HCT116 (cell line): ENCODE results near the gene CLPX.

Source experiments
- CEBPB ChIP-seq: IDR thresholded peaks from 2 replicates; pipeline ENCODE4 v1.6.1; 2012; ENCODE audit warnings: low read depth
- EZH2 ChIP-seq: fragments of 200-600 bp; sonication (generic); IDR thresholded peaks from 2 replicates; pipeline ENCODE4 v1.6.1; 2017; ENCODE audit warnings: antibody characterized with exemption, mixed run types
- POLR2A ChIP-seq: IDR thresholded peaks from 2 replicates; pipeline ENCODE4 v1.7.0; 2011; ENCODE audit warnings: borderline replicate concordance; ENCODE audit not compliant: insufficient read depth, insufficient read length; ENCODE audit errors: extremely low read depth
- POLR2AphosphoS5 ChIP-seq: IDR thresholded peaks from 2 replicates; pipeline ENCODE4 v1.6.1; 2011; ENCODE audit warnings: mild to moderate bottlenecking, low read depth, low read length, moderate library complexity
- SIN3A ChIP-seq: IDR thresholded peaks from 2 replicates; pipeline ENCODE4 v1.6.1; 2012; ENCODE audit warnings: low read depth
- SP1 ChIP-seq: IDR thresholded peaks from 2 replicates; pipeline ENCODE4 v1.6.1; 2012; ENCODE audit warnings: low read depth
- SRF ChIP-seq: IDR thresholded peaks from 2 replicates; pipeline ENCODE4 v1.6.1; 2012; ENCODE audit warnings: low read depth
- ZFX ChIP-seq: fragments of 450-650 bp; IDR thresholded peaks from 2 replicates; pipeline ENCODE4 v1.6.1; 2017
- ZNF274 ChIP-seq: fragments of 200-500 bp; sonication (Bioruptor generic); IDR thresholded peaks from 2 replicates; pipeline ENCODE4 v1.6.1; 2014; ENCODE audit warnings: mild to moderate bottlenecking, low read depth, low read length, inconsistent platforms
- TF ChIP-seq, protein P1 (sequence below), 3 experiments: fragments of 200-600 bp in 1 of 3; sonication (generic) in 1 of 3; IDR thresholded peaks in 2 of 3; conservative IDR thresholded peaks in 1 of 3; 2 replicates each; pipeline ENCODE4 v1.5.1; 2012 to 2017; ENCODE audit warnings: low read depth in 2 of 3, low read length in 2 of 3, antibody characterized with exemption in 1 of 3, borderline replicate concordance in 1 of 3, control low read depth in 1 of 3, mild to moderate bottlenecking in 1 of 3, mixed read lengths in 1 of 3, mixed run types in 1 of 3, moderate library complexity in 1 of 3; ENCODE audit not compliant: insufficient read depth in 1 of 3
- TF ChIP-seq, protein P2 (sequence below): IDR thresholded peaks from 2 replicates; pipeline ENCODE4 v1.6.1; 2012; ENCODE audit warnings: low read depth
- TF ChIP-seq, protein P3 (sequence below): IDR thresholded peaks from 2 replicates; pipeline ENCODE4 v1.6.1; 2012

DNA sequence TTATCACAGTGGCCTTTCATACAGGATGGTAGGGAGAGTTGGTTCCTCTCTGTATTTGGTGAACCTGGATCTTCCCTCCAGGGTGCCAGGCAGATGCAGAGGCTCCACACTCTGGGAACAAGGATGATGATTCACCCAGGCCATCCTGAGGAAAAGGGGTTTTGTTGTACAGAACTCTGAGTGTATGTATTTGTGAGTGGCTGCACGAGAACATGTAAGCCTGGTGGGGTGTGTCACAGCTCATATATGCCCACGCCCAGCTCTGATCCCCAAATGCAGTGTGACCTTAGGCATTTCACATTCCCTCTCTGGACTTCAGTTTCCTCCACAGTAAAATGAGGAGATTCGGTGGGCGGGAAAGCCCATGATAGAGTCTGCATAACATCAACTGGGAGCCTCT is 37.7 kb upstream of the CLPX start:
- TF ChIP-seq, protein P1, sequence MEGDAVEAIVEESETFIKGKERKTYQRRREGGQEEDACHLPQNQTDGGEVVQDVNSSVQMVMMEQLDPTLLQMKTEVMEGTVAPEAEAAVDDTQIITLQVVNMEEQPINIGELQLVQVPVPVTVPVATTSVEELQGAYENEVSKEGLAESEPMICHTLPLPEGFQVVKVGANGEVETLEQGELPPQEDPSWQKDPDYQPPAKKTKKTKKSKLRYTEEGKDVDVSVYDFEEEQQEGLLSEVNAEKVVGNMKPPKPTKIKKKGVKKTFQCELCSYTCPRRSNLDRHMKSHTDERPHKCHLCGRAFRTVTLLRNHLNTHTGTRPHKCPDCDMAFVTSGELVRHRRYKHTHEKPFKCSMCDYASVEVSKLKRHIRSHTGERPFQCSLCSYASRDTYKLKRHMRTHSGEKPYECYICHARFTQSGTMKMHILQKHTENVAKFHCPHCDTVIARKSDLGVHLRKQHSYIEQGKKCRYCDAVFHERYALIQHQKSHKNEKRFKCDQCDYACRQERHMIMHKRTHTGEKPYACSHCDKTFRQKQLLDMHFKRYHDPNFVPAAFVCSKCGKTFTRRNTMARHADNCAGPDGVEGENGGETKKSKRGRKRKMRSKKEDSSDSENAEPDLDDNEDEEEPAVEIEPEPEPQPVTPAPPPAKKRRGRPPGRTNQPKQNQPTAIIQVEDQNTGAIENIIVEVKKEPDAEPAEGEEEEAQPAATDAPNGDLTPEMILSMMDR (IDR thresholded peaks at IDR 0.05 in 2 of 3, conservative IDR thresholded peaks at IDR 0.05 in 1 of 3; ENCODE audit: borderline replicate concordance in 1 of 3, insufficient read depth in 1 of 3, low read depth in 2 of 3, low read length in 2 of 3): no peak
- no peak for TF ChIP-seq POLR2A
- TF ChIP-seq, protein P2, sequence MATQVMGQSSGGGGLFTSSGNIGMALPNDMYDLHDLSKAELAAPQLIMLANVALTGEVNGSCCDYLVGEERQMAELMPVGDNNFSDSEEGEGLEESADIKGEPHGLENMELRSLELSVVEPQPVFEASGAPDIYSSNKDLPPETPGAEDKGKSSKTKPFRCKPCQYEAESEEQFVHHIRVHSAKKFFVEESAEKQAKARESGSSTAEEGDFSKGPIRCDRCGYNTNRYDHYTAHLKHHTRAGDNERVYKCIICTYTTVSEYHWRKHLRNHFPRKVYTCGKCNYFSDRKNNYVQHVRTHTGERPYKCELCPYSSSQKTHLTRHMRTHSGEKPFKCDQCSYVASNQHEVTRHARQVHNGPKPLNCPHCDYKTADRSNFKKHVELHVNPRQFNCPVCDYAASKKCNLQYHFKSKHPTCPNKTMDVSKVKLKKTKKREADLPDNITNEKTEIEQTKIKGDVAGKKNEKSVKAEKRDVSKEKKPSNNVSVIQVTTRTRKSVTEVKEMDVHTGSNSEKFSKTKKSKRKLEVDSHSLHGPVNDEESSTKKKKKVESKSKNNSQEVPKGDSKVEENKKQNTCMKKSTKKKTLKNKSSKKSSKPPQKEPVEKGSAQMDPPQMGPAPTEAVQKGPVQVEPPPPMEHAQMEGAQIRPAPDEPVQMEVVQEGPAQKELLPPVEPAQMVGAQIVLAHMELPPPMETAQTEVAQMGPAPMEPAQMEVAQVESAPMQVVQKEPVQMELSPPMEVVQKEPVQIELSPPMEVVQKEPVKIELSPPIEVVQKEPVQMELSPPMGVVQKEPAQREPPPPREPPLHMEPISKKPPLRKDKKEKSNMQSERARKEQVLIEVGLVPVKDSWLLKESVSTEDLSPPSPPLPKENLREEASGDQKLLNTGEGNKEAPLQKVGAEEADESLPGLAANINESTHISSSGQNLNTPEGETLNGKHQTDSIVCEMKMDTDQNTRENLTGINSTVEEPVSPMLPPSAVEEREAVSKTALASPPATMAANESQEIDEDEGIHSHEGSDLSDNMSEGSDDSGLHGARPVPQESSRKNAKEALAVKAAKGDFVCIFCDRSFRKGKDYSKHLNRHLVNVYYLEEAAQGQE: no peak
- no peak for TF ChIP-seq ZNF274
- no peak for TF ChIP-seq ZFX
- TF ChIP-seq POLR2AphosphoS5: no peak
- no peak for TF ChIP-seq EZH2
- no peak for TF ChIP-seq SRF
- TF ChIP-seq, protein P3, sequence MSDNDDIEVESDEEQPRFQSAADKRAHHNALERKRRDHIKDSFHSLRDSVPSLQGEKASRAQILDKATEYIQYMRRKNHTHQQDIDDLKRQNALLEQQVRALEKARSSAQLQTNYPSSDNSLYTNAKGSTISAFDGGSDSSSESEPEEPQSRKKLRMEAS: no peak
- TF ChIP-seq SP1: no peak
- no peak for TF ChIP-seq SIN3A
- no peak for TF ChIP-seq CEBPB
